A549 (cell line): ENCODE measurements around the gene ZDHHC17. TPM values are rescaled to one million over a fixed set of nuclear protein-coding genes. Genes with fewer than 3 reads are reported as not detected.
A peak's percentile ranks its signal among the peaks of the same experiment; 100 is the strongest.

ENCODE experiments used
- ATAC-seq, 2 experiments: fragments of 200-7000 bp in 1 of 2; fragments of >200 bp in 1 of 2; cut with Nextera tagmentation in 1 of 2; cut with Tn5 transposase in 1 of 2; 3 replicates each; pipeline versions ENCODE4 v1.8.0 to v1.9.1; 2018 to 2020; ENCODE audit warnings: mild to moderate bottlenecking in 1 of 2, moderate library complexity in 1 of 2
- CTCF ChIA-PET: fragments of 300-600 bp; sonication (Branson Sonifier 250); formaldehyde crosslinking; extraction: SDS; loops from one replicate; lab custom pipeline; 2021; ENCODE audit warnings: antibody characterized with exemption, inconsistent platforms; lab: Yijun Ruan, JAX
- POLR2A ChIA-PET: fragments of 350-600 bp; formaldehyde crosslinking; extraction: SDS; loops from one replicate; lab custom pipeline; 2021; ENCODE audit warnings: antibody characterized with exemption, inconsistent platforms; lab: Yijun Ruan, JAX
- DNase-seq, 2 experiments: peaks; one replicate each; pipeline versions ENCODE4 v3.0.0 to v3.0.0-alpha.2; 2011 to 2016; ENCODE audit warnings: low read depth in 1 of 2, low spot score in 1 of 2
- FAIRE-seq: peaks from 2 replicates; lab custom pipeline; 2011; peaks lifted over from hg19 to GRCh38; lab: Jason Lieb, UNC
- H3K27ac ChIP-seq, 2 experiments: fragments of >200 bp; sonication (Bioruptor Twin); formaldehyde crosslinking; 3 replicates each; pipeline ENCODE4 v1.5.1; 2016 to 2017
- H3K4me1 ChIP-seq: fragments of >200 bp; sonication (Bioruptor Twin); formaldehyde crosslinking; 3 replicates; pipeline ENCODE4 v1.6.1; 2016
- H3K4me2 ChIP-seq: fragments of >200 bp; sonication (Bioruptor Twin); formaldehyde crosslinking; 3 replicates; pipeline ENCODE4 v1.6.1; 2016
- H3K4me3 ChIP-seq: fragments of >200 bp; sonication (Bioruptor Twin); formaldehyde crosslinking; 3 replicates; pipeline ENCODE4 v1.5.1; 2016
- H3K9me3 ChIP-seq: fragments of >200 bp; sonication (Bioruptor Twin); formaldehyde crosslinking; 3 replicates; pipeline ENCODE4 v1.6.1; 2016
- CBX2 ChIP-seq: fragments of 200-600 bp; sonication (generic); IDR thresholded peaks from 2 replicates; pipeline ENCODE4 v1.6.1; 2016; ENCODE audit warnings: low read depth, mild to moderate bottlenecking, borderline replicate concordance
- CBX8 ChIP-seq: fragments of 200-600 bp; sonication (generic); IDR thresholded peaks from 2 replicates; pipeline ENCODE4 v1.6.1; 2016
- CHD2 ChIP-seq: fragments of 150-350 bp; IDR thresholded peaks from 2 replicates; pipeline ENCODE4 v1.6.1; 2014; ENCODE audit warnings: low read length; ENCODE audit not compliant: partially characterized antibody
- CHD4 ChIP-seq: fragments of 200-600 bp; sonication (generic); IDR thresholded peaks from 2 replicates; pipeline ENCODE4 v1.6.1; 2016; ENCODE audit warnings: antibody characterized with exemption, mild to moderate bottlenecking, borderline replicate concordance
- CTCF ChIP-seq: fragments of >200 bp; sonication (Bioruptor Twin); formaldehyde crosslinking; IDR thresholded peaks from 3 replicates; pipeline ENCODE4 v1.5.1; 2016
- EHF ChIP-seq: fragments of 250-450 bp; sonication (Bioruptor Pico); IDR thresholded peaks from 2 replicates; pipeline ENCODE4 v1.5.0; 2020; ENCODE audit warnings: mild to moderate bottlenecking
- ESRRA ChIP-seq: fragments of 150-350 bp; IDR thresholded peaks from 2 replicates; pipeline ENCODE4 v1.6.1; 2014; ENCODE audit warnings: mild to moderate bottlenecking, low read length, borderline replicate concordance
- FOSB ChIP-seq: fragments of 250-450 bp; sonication (Bioruptor Pico); IDR thresholded peaks from 2 replicates; pipeline ENCODE4 v1.5.0; 2020; ENCODE audit warnings: mild to moderate bottlenecking, moderate library complexity
- FOSL2 ChIP-seq, 2 experiments: fragments of 450-650 bp in 1 of 2; fragments of >200 bp in 1 of 2; sonication (Bioruptor Twin) in 1 of 2; formaldehyde crosslinking; IDR thresholded peaks; 2 replicates each; pipeline versions ENCODE4 v1.5.0 to v1.6.1; 2016 to 2020; ENCODE audit warnings: mild to moderate bottlenecking in 1 of 2, moderate library complexity in 1 of 2
- FOXS1 ChIP-seq: fragments of 250-450 bp; sonication (Bioruptor Pico); IDR thresholded peaks from 2 replicates; pipeline ENCODE4 v1.5.0; 2020; ENCODE audit warnings: mild to moderate bottlenecking, moderate library complexity
- GATA3 ChIP-seq: IDR thresholded peaks from 2 replicates; pipeline ENCODE4 v1.6.1; 2012; ENCODE audit warnings: borderline replicate concordance
- HDAC2 ChIP-seq: fragments of 200-600 bp; sonication (generic); IDR thresholded peaks from 2 replicates; pipeline ENCODE4 v1.6.1; 2016
- HOXB5 ChIP-seq: fragments of 250-450 bp; sonication (Bioruptor Pico); IDR thresholded peaks from 2 replicates; pipeline ENCODE4 v1.5.0; 2020; ENCODE audit warnings: mild to moderate bottlenecking, moderate library complexity
- JUN ChIP-seq, 2 experiments: fragments of >200 bp; sonication (Bioruptor Twin); formaldehyde crosslinking; IDR thresholded peaks; 2 replicates in 1 of 2; 3 replicates in 1 of 2; pipeline ENCODE4 v1.6.1; 2016 to 2017
- KDM1A ChIP-seq: fragments of 200-600 bp; sonication (generic); IDR thresholded peaks from 2 replicates; pipeline ENCODE4 v1.6.1; 2016; ENCODE audit warnings: low read depth, mild to moderate bottlenecking
- MAFK ChIP-seq: fragments of 450-650 bp; IDR thresholded peaks from 2 replicates; pipeline ENCODE4 v1.6.1; 2014; ENCODE audit not compliant: partially characterized antibody
- MAZ ChIP-seq: fragments of 150-350 bp; IDR thresholded peaks from 2 replicates; pipeline ENCODE4 v1.6.1; 2014; ENCODE audit warnings: antibody characterized with exemption, low read depth, low read length, borderline replicate concordance
- NPAS2 ChIP-seq: fragments of 250-450 bp; sonication (Bioruptor Pico); IDR thresholded peaks from 2 replicates; pipeline ENCODE4 v1.8.0; 2022; ENCODE audit warnings: mild to moderate bottlenecking, moderate library complexity, borderline replicate concordance
- NR3C1 ChIP-seq: fragments of >200 bp; sonication (Bioruptor Twin); formaldehyde crosslinking; IDR thresholded peaks from 3 replicates; pipeline ENCODE4 v1.6.1; 2017
- PBX3 ChIP-seq: IDR thresholded peaks from 2 replicates; pipeline ENCODE4 v1.6.1; 2012
- POLR2A ChIP-seq: IDR thresholded peaks from 2 replicates; pipeline ENCODE4 v1.6.1; 2012; ENCODE audit warnings: mild to moderate bottlenecking, low read length
- RAD21 ChIP-seq, 2 experiments: fragments of >200 bp in 1 of 2; sonication (Bioruptor Twin) in 1 of 2; formaldehyde crosslinking in 1 of 2; IDR thresholded peaks in 1 of 2; conservative IDR thresholded peaks in 1 of 2; 2 replicates in 1 of 2; 3 replicates in 1 of 2; pipeline ENCODE4 v1.6.1; 2012 to 2018; ENCODE audit warnings: inconsistent platforms in 1 of 2
- REST ChIP-seq: fragments of 200-600 bp; sonication (generic); IDR thresholded peaks from 2 replicates; pipeline ENCODE4 v1.6.1; 2016; ENCODE audit warnings: antibody characterized with exemption, mild to moderate bottlenecking, moderate library complexity
- SMC3 ChIP-seq: fragments of >200 bp; sonication (Bioruptor Twin); formaldehyde crosslinking; IDR thresholded peaks from 3 replicates; pipeline ENCODE4 v1.6.1; 2018; ENCODE audit warnings: inconsistent platforms
- SREBF2 ChIP-seq: fragments of 450-650 bp; IDR thresholded peaks from 2 replicates; pipeline ENCODE4 v1.6.1; 2014; ENCODE audit warnings: mild to moderate bottlenecking, moderate library complexity
- TP53 ChIP-seq: fragments of 250-450 bp; sonication (Bioruptor Pico); IDR thresholded peaks from 2 replicates; pipeline ENCODE4 v1.5.0; 2021; ENCODE audit warnings: mild to moderate bottlenecking, moderate library complexity
- ZC3H11A ChIP-seq: fragments of 450-650 bp; IDR thresholded peaks from 2 replicates; pipeline ENCODE4 v1.6.1; 2014; ENCODE audit warnings: antibody characterized with exemption, mild to moderate bottlenecking
- WGBS: methylation state at CpG from one replicate; pipeline ENCODE4 v1.1.6; 2017; ENCODE audit errors: missing lambda C conversion rate; 5-methylcytosine and 5-hydroxymethylcytosine counted together
- polyA plus RNA-seq, 4 experiments: library from polyadenylated mRNA; depleted of rRNA in 3 of 4; stranded (reverse); fragments of >200 nt; fragmentation: RNase III in 1 of 4; extraction: RNeasy Plus Mini Kit Qiagen cat#74134 plus additional on column Dnase treatment in 1 of 4; gene quantifications; 2 replicates in 3 of 4; 3 replicates in 1 of 4; pipeline ENCODE4 v1.2.3, GENCODE V29; 2011 to 2017

Gene ZDHHC17
- polyA plus RNA-seq, 2 of the 4 experiments (the other 2 are of a cell fraction): 28.1 to 54.8 TPM

- ChIA-PET POLR2A (interaction anchor here (0.6 to 1.6 kb wide), 8 partner anchors 12 to 1055 kb away, joined by 3 to 11 read pairs (median 3); partner anchors contain the start of gene ZDHHC17), CTCF (interaction anchor here (0.6 to 1.9 kb wide), 5 partner anchors 14 to 384 kb away, joined by 3 to 4 read pairs (median 3); no protein-coding TSS in a partner anchor)
- ATAC-seq (peak; percentile 75 to 82), DNase-seq (peak; percentile 10 to 70), FAIRE-seq (no peak)
- peak overlapping the region; percentile 37 to 88 for H3K27ac ChIP-seq
- 2% methylated on average over 43 of the region's 44 CpGs for WGBS
- no peak for TF ChIP-seq TP53
- no peak for TF ChIP-seq EHF (CRISPR knock-in tag)
- peaks cover 10% of the 10 kb centered on the region; the same call in 2 of the 3 replicates for H3K4me1 ChIP-seq
- peak overlapping the region; percentile 56 for H3K4me3 ChIP-seq
- peak overlapping the region; percentile 80 for H3K4me2 ChIP-seq
- H3K9me3 ChIP-seq: no peaks in the 10 kb centered on the region
Observed at GRCh38 chr12:76878099-76878898, 114.4 kb downstream of the ZDHHC17 start.

GRCh38 chr12:76878899-76879709 is 115.2 kb downstream of the ZDHHC17 start, which contains the start of gene CSRP2:
Gene CSRP2 (minus strand): TSS chr12:76879019. CDS start chr12:76866260, 12,759 bp downstream.
- no peak for FAIRE-seq
- TF ChIP-seq RAD21 (conservative IDR thresholded peaks at IDR 0.05 in 1 of 2, IDR thresholded peaks at IDR 0.05 in 1 of 2): no peak
- TF ChIP-seq HOXB5: no peak
- TF ChIP-seq FOXS1 (CRISPR knock-in tag): no peak
- no peak for TF ChIP-seq SREBF2
- no peak for TF ChIP-seq NPAS2 (CRISPR knock-in tag)
- TF ChIP-seq JUN (IDR thresholded peaks at IDR 0.05): peak in 1 of 2 experiments; percentile 38; a peak in 1 of 5 replicates
- TF ChIP-seq CBX8: no peak
- TF ChIP-seq FOSB (CRISPR knock-in tag): no peak
- TF ChIP-seq EHF (CRISPR knock-in tag): no peak
- TF ChIP-seq HDAC2: no peak
- TF ChIP-seq PBX3: no peak
- no peak for TF ChIP-seq ESRRA
- no peak for TF ChIP-seq NR3C1
- no peak for TF ChIP-seq REST
- no peak for TF ChIP-seq ZC3H11A
- TF ChIP-seq MAFK: no peak
- TF ChIP-seq FOSL2 (IDR thresholded peaks at IDR 0.05): no peak
- no peak for TF ChIP-seq FOSL2 (CRISPR knock-in tag; IDR thresholded peaks at IDR 0.05)
- TF ChIP-seq CTCF: no peak
- TF ChIP-seq CHD4: no peak
- no peak for TF ChIP-seq KDM1A
- no peak for TF ChIP-seq CBX2
- peak; percentile 89 for TF ChIP-seq POLR2A
- TF ChIP-seq SMC3: no peak
- no peak for TF ChIP-seq MAZ
- no peak for TF ChIP-seq CHD2
- TF ChIP-seq GATA3: no peak

More at GRCh38 chr12:76878899-76879709, 115.2 kb downstream of the ZDHHC17 start, which contains the start of gene CSRP2:
- H3K27ac ChIP-seq: peak within 1 kb of the TSS; percentile 87 to 88
- 2% methylated on average over 40 of the region's 71 CpGs for WGBS
- ChIA-PET POLR2A (interaction anchor here (0.6 to 1.6 kb wide), 8 partner anchors 13 to 1054 kb away, joined by 3 to 11 read pairs (median 3); partner anchors contain the start of gene ZDHHC17), CTCF (interaction anchor here (1.1 to 1.9 kb wide), 4 partner anchors 14 to 126 kb away, joined by 3 to 4 read pairs (median 3); no protein-coding TSS in a partner anchor)
- peak within 1 kb of the TSS; percentile 80 for H3K4me2 ChIP-seq
- ATAC-seq: peak; percentile 86 to 95
- no peaks in the 10 kb centered on the region for H3K9me3 ChIP-seq
- peak; percentile 86 to 91 for DNase-seq
- H3K4me3 ChIP-seq: peak within 1 kb of the TSS; percentile 56
- peaks cover 10% of the 10 kb centered on the region; the same call in 2 of the 3 replicates for H3K4me1 ChIP-seq
